Measurements from ENCODE around the gene QSOX1. TPM values are rescaled to one million over a fixed set of nuclear protein-coding genes. Genes with fewer than 3 reads are reported as not detected.

QSOX1 gene
- polyA plus RNA-seq, 3 donors from 2014 or later = 14.7 to 18.7 (median 15.8) TPM

DNA sequence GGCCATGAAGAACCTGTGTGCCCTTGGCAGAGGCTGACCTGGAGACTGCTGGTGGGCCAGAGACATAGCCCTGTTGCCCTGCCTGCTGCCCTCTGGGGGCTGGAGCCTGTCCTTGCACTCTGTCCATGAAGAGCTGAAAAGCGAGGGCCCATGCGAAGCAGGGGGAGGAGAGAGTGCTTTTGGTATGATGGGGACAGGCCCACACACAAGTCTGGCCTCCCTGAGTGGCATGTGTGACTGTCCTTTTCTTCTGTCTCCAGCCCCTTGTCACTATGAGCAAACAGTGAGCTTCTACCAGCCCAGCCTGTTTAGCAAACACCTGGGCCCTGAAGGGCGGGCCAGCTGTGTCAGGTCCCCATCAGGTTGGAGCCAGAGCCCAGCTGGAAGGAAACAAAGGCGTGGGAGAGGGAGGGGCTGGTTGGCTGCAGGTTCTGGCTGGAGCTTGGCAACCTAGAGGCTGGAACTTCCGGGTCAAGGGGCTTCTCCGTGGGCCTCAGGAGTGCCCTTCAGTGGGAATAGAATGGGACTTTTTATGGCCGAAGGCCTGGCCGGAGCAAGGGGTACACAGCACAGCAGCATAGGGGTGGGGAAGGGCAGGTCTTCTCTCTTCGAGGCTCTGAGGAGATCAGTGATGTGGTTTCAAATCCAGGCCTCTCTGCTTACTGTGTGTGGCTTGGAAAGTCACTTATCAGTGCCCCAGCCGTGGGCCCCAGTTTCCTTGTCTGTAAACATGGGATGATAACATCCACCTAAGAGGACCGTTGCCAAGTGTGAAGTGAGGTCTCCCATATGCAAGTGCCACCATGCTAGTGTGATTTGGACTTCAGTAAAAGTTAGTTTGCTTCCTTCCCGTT, 14.3 kb downstream of the QSOX1 start:
- peak overlapping the region in 1 of 6 donors; percentile 26 for H3K27ac Mint-ChIP-seq
- peak in 2 of 3 donors; percentile 32 to 37 for DNase-seq
- peaks cover 0 to 4% (median 2%) of the 10 kb centered on the region in 3 donors for H3K27me3 Mint-ChIP-seq (ENCODE audit: low read depth in 3 of 3)
- H3K4me1 Mint-ChIP-seq = peaks cover 0 to 1% of the 10 kb centered on the region in 2 donors
- H3K4me3 Mint-ChIP-seq = no peak overlapping the region
- peaks cover 0 to 8% (median 0%) of the 10 kb centered on the region in 3 donors for H3K36me3 Mint-ChIP-seq
- no peaks in the 10 kb centered on the region for H3K9me3 Mint-ChIP-seq

DNA sequence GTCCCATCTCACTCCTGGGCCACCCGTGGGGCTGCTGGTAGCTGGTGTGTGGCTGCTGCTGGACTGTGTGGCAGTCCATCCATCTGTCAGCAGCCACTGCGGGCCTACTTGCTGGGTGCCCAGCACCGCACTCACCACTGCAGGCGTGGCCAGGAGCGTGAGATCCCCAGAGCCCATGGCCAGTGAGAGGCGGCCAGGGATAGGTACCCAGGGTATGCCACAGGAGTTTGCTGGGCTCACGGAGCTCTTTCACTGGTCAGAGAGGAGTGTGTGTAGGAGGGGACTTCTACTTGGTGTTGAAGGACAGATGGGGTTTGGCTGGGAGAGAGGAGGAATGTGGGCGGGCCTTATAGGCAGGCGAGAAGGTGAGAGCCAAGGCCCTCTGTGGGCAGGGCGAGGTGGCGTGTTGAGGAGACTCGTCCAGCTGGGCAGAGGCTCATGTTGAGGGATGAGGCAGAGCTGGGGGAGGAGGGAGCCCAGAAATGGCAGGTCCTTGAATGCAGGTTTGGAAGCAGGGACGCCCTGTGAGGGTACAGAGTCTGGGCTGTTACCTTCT, 15.0 kb downstream of the QSOX1 start:
- Mint-ChIP-seq H3K27me3 (ENCODE audit: low read depth in 3 of 3) (peaks cover 0 to 4% (median 2%) of the 10 kb centered on the region in 3 donors), H3K4me1 (peaks cover 0 to 1% of the 10 kb centered on the region in 2 donors), H3K9me3 (no peaks in the 10 kb centered on the region), H3K27ac (no peak overlapping the region), H3K4me3 (no peak overlapping the region), H3K36me3 (peaks cover 0 to 8% (median 0%) of the 10 kb centered on the region in 3 donors)
- DNase-seq = no peak

DNA sequence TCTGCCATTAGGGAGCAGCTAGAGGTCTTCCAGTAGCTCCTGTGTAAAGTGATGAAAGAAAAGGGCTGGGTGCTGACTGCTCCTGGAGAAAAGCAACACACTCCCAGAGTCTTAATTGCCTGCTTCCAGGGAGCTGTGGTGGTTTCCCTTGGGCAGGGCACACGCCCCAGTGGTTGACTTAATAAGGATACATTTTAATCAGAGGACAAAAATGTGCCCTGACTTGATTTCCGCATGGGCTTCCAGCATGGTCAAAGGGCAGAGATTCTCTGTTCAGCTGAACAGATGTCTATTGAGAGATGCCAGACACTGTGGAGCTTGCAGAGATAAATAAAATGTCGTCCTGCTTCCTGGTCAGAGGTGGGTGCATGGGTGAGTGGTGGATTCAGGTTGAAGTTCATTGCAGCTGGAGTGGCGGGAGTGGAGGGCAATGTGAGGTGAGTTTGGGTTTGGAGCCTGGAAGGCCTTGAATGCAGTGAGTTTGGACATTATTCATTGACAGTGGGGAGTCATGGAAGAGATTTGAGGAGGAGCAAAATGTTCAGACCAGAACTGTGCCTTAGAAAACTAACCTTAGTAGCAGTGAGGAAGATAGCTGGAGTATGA, 16.0 kb downstream of the QSOX1 start:
- no peak for DNase-seq
- peaks cover 0 to 8% (median 0%) of the 10 kb centered on the region in 3 donors for H3K36me3 Mint-ChIP-seq
- peaks cover 0 to 4% (median 0%) of the 10 kb centered on the region in 3 donors for H3K27me3 Mint-ChIP-seq (ENCODE audit: low read depth in 3 of 3)
- no peak overlapping the region for H3K27ac Mint-ChIP-seq
- H3K4me1 Mint-ChIP-seq = peaks cover 0 to 1% of the 10 kb centered on the region in 2 donors
- no peaks in the 10 kb centered on the region for H3K9me3 Mint-ChIP-seq
- no peak overlapping the region for H3K4me3 Mint-ChIP-seq

DNA sequence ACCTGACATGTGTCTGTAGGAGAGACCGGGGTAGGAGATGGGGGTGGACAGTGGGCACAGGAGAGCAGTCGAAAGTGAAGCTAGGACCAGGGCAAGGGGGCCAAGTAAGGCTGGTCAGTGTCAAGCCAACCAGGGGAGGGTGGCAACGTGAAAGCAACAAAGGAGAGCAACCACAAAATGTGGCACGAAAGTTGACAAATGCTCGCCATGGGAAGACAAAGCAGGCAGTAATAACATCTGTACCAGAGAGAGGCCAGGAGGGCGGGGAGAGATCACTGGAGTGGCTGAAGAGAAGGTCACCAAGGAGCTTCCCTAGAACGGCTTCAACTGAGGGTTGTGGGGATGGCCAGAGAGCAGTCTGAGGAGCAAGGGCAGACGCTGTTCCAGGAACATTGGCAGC, 17.0 kb downstream of the QSOX1 start:
- H3K4me1 Mint-ChIP-seq = peaks cover 0 to 1% of the 10 kb centered on the region in 2 donors
- peak overlapping the region in 2 of 6 donors; percentile 28 to 59 for H3K27ac Mint-ChIP-seq
- H3K36me3 Mint-ChIP-seq = peaks cover 0 to 8% (median 0%) of the 10 kb centered on the region in 3 donors
- no peak for DNase-seq
- H3K27me3 Mint-ChIP-seq (ENCODE audit: low read depth in 3 of 3) = peaks cover 0 to 7% (median 0%) of the 10 kb centered on the region in 3 donors
- no peaks in the 10 kb centered on the region for H3K9me3 Mint-ChIP-seq
- no peak overlapping the region for H3K4me3 Mint-ChIP-seq

DNA sequence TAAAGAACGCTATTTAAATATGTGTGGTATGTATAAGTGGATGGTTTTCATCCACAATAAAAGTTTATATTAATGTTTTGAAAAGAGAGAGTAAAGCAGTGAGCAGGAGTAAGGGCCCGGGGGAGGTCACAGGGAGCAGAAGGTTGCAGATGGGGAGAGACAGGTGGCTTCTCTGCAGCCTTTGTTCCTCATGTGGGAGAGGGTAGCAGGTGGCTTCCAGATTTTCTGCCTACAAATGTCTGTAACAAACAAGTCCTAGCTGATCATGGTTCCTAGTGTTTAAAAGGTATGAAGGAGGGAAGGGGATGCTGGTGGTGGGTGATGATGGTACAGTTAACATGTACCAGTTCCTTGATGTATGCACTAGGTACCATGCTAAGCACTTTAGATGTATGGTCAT, 18.8 kb downstream of the QSOX1 start:
- no peaks in the 10 kb centered on the region for H3K9me3 Mint-ChIP-seq
- H3K27me3 Mint-ChIP-seq (ENCODE audit: low read depth in 3 of 3) = peaks cover 0 to 8% (median 0%) of the 10 kb centered on the region in 3 donors
- no peak overlapping the region for H3K4me3 Mint-ChIP-seq
- DNase-seq = no peak
- H3K4me1 Mint-ChIP-seq = peaks cover 0 to 1% of the 10 kb centered on the region in 2 donors
- H3K36me3 Mint-ChIP-seq = peaks cover 0 to 12% (median 0%) of the 10 kb centered on the region in 3 donors
- no peak overlapping the region for H3K27ac Mint-ChIP-seq

DNA sequence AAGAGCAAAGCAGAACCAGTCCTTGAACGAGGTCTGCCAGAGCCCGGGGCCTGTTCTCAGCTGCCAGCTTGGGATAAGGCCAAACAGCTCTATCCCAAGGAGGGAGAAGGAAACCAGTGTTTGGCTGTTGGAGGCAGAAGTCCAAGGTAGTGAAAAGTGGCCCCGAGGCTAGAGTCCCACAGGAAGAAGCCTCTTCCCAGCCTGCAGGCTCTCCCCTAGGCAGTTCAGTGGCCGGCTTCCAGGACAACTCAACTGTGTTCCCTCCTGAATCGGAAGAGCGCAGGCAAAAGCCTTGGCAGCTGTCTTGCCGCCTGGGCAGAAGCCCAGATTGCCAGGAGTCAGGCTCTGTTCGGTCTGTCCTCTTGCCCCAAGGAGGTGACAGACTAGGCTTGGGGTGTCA, 19.3 kb downstream of the QSOX1 start:
- Mint-ChIP-seq H3K9me3 (peaks cover 0 to under 1% (median 0%) of the 10 kb centered on the region in 6 donors), H3K4me3 (no peak overlapping the region), H3K36me3 (peaks cover 0 to 12% (median 0%) of the 10 kb centered on the region in 3 donors), H3K27ac (no peak overlapping the region), H3K27me3 (ENCODE audit: low read depth in 3 of 3) (peaks cover 0 to 8% (median 0%) of the 10 kb centered on the region in 3 donors), H3K4me1 (peaks cover 0 to 1% of the 10 kb centered on the region in 2 donors)
- DNase-seq = no peak

DNA sequence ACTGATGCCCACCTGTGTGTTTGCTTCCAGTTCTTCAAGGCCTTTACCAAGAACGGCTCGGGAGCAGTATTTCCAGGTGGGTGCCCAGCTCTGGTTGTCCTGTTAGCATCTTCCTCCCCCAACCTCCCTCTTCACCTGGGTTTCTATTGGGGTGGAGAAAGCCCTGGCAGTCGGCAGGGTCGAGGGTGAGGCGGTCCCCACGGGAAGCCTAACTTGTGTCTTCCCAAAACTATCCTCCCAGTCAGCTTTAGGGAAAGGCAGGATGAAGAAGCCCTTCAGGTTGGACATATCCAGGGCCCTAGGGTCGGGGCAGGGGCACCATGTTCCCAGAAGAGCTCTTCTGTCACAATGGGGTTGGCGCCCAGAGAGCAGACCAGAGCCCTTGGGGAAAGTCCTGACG, 20.6 kb downstream of the QSOX1 start:
- H3K27me3 Mint-ChIP-seq (ENCODE audit: low read depth in 3 of 3) = peaks cover 0 to 6% (median 0%) of the 10 kb centered on the region in 3 donors
- peaks cover 0 to 1% (median 0%) of the 10 kb centered on the region in 6 donors for H3K9me3 Mint-ChIP-seq
- no peak overlapping the region for H3K4me3 Mint-ChIP-seq
- peaks cover 0 to 12% (median 0%) of the 10 kb centered on the region in 3 donors for H3K36me3 Mint-ChIP-seq
- no peak overlapping the region for H3K27ac Mint-ChIP-seq
- no peaks in the 10 kb centered on the region for H3K4me1 Mint-ChIP-seq
- DNase-seq = no peak

DNA sequence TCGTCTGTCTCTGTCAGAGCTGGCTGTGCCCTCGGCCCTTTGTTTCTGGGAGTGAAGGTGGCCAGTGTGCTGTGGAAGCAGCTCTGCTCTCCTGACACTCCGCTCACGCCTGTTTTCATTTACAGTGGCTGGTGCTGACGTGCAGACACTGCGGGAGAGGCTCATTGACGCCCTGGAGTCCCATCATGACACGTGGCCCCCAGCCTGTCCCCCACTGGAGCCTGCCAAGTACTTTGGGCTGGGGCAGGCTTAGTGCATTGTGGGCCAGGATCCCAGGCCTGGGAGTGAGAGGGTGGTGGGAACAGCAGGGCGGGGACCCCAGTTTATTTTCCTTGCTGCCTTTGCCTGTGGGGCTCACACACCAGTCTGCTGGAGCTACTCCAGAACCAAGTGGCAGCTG, 21.1 kb downstream of the QSOX1 start:
- Mint-ChIP-seq H3K4me3 (no peak overlapping the region), H3K27ac (no peak overlapping the region), H3K9me3 (peaks cover 0 to 1% (median 0%) of the 10 kb centered on the region in 6 donors), H3K36me3 (peaks cover 0 to 9% (median 0%) of the 10 kb centered on the region in 3 donors), H3K4me1 (no peaks in the 10 kb centered on the region), H3K27me3 (ENCODE audit: low read depth in 3 of 3) (peaks cover 0 to 5% (median 0%) of the 10 kb centered on the region in 3 donors)
- DNase-seq = no peak

DNA sequence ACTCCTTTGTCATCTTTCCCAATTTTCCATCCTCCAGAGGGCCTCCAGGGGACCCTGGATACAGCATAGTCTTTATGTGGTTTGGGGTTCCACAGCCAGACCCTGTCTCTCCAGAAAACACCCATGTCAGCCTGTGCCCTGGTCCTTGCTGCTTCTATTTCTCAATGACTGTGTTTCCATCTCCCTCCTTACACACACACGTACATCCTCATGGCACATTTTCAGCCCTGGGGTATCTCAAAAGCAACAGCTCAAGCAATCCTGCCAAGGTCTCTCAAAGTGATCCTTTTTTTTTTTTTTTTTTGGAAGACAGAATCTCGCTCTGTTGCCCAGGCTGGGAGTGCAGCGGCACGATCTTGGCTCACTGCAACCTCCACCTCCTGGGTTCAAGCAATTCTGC, 22.3 kb downstream of the QSOX1 start:
- Mint-ChIP-seq H3K27ac (no peak overlapping the region), H3K27me3 (ENCODE audit: low read depth in 3 of 3) (peaks cover 0 to 4% (median 0%) of the 10 kb centered on the region in 3 donors), H3K4me1 (no peaks in the 10 kb centered on the region), H3K36me3 (peaks cover 0 to 9% (median 0%) of the 10 kb centered on the region in 3 donors), H3K4me3 (no peak overlapping the region), H3K9me3 (peaks cover 0 to 1% (median 0%) of the 10 kb centered on the region in 6 donors)
- no peak for DNase-seq

DNA sequence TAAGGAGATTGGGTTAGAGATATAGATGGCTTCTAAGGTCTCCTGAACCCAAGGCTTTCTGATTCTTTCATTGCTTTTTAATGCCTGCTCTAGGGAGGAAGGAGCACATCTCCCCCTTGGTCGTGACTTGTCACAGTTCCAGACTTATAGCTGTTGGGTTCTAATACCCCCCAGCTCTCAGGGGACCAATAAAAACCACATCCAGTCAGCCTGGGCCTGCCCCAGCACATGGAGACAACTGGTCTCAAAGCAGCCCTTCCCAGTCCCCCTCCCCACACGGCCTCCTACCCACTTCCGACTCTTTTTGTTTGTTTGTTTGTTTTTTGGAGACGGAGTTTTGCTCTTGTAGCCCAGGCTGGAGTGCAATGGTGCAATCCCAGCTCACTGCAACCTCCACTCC, 23.3 kb downstream of the QSOX1 start:
- DNase-seq = no peak

DNA sequence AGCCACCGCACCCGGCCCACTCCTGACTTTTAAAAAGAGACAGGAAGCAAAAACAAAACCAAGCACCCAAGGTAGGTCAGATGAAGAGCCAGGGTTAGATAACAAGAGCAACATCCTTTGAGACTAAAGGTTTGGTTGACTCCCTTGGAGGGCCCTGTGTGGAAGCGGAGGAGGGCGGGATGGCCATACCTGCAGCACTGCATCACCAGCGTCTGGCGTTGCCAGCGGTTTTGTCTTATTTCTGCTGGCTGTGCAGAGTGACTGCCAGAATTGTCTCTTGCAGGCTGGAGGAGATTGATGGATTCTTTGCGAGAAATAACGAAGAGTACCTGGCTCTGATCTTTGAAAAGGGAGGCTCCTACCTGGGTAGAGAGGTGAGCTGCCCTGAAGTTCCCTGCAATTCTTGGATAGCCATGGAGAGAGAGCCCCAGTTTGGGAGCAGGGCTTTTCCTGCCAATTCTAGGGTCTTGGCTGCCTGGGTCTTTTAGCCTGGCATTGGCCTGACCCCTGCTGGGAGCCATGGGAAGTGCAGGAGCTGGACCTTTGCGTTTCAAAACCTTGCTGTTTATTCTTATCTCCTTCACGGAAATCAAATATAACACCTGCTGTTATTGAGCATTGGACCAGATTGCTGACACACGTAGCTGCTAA, 24.0 kb downstream of the QSOX1 start:
- Mint-ChIP-seq H3K27me3 (ENCODE audit: low read depth in 3 of 3) (peaks cover 0 to 4% (median 0%) of the 10 kb centered on the region in 3 donors), H3K36me3 (peaks cover 0 to 21% (median 6%) of the 10 kb centered on the region in 3 donors), H3K27ac (no peak overlapping the region), H3K9me3 (peaks cover 0 to 1% (median 0%) of the 10 kb centered on the region in 6 donors), H3K4me1 (no peaks in the 10 kb centered on the region), H3K4me3 (no peak overlapping the region)
- DNase-seq = peak; percentile 56 to 61 (median 56)

More for the DNA sequence above, 23.3 kb downstream of the QSOX1 start:
- Mint-ChIP-seq H3K4me3 (no peak overlapping the region), H3K9me3 (peaks cover 0 to 1% (median 0%) of the 10 kb centered on the region in 6 donors), H3K27me3 (ENCODE audit: low read depth in 3 of 3) (peaks cover 0 to 4% (median 0%) of the 10 kb centered on the region in 3 donors), H3K4me1 (no peaks in the 10 kb centered on the region), H3K36me3 (peaks cover 0 to 15% (median 6%) of the 10 kb centered on the region in 3 donors), H3K27ac (peak overlapping the region in 1 of 6 donors; percentile 30)

DNA sequence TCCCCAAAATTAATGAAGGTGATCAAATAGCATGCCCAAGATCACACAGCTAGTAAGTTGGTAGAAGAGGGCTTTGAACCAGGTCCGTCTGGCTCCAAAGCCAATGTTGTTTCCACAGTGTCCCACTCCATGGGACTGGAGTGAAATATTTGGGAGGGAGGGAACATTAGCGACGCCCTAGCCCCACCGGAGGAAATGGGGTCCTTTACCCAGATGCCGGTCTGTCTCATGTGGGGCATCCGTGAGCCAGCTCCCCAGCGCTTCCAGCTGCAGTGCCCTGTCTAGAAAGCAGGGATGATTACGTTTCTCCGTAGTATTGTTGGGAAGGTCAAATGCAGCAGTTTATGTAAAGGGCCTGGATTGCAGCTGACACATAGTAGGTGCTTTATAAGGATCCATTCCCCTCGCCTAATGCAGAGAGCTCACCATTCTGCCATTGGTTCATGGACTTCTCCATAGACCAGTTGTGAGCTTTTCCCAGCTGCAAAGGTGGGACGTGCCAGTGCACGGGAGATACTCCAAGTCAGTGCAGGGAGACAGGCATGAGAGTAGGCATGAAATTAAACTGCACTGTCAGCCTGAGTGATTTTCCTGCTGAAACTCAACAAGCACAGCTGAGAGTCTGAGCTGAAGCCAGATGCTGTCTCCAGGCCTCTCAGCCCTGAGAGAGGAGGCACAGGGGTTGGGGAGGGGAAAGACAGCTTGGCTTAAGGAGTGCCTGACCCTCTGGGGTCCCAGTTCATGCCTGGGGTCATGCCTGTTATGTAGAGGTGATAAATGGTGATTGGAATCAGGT, 24.7 kb downstream of the QSOX1 start:
- Mint-ChIP-seq H3K4me1 (no peaks in the 10 kb centered on the region), H3K4me3 (no peak overlapping the region), H3K27ac (no peak overlapping the region), H3K27me3 (ENCODE audit: low read depth in 3 of 3) (peaks cover 0 to 4% (median 1%) of the 10 kb centered on the region in 3 donors), H3K36me3 (peaks cover 7 to 28% (median 13%) of the 10 kb centered on the region in 3 donors), H3K9me3 (peaks cover 0 to 1% (median 0%) of the 10 kb centered on the region in 6 donors)
- DNase-seq = no peak
